GM12878 (cell line): ENCODE results near the gene DNPEP. TPM values are rescaled to one million over a fixed set of nuclear protein-coding genes. Genes with fewer than 3 reads are reported as not detected.

Source experiments
- ATAC-seq: fragments of 200-7000 bp; cut with Tn5 transposase; 3 replicates; pipeline ENCODE4 v1.9.1; 2020; ENCODE audit warnings: mild to moderate bottlenecking, moderate library complexity
- BruUV-seq: library from RNA; stranded (reverse); fragments of 400-500 nt; replicated peaks from 2 replicates; lab custom pipeline; 2021; lab: Mats Ljungman, UMichigan
- CTCF ChIA-PET: fragments of 300-600 bp; sonication (Branson Sonifier 250); formaldehyde crosslinking; extraction: SDS; loops from one replicate; lab custom pipeline; 2021; ENCODE audit warnings: inconsistent platforms; lab: Yijun Ruan, JAX
- POLR2A ChIA-PET: fragments of 350-600 bp; formaldehyde crosslinking; extraction: SDS; loops from one replicate; lab custom pipeline; 2021; ENCODE audit warnings: inconsistent platforms; lab: Charles Lee
- RAD21 ChIA-PET: fragments of 300-600 bp; sonication (Branson Sonifier 250); formaldehyde crosslinking; loops from one replicate; lab custom pipeline; 2023; ENCODE audit warnings: antibody characterized with exemption; ENCODE audit not compliant: unreplicated experiment; lab: Charles Lee
- SMC1A ChIA-PET: fragments of 300-600 bp; sonication (Branson Sonifier 250); formaldehyde crosslinking; loops from one replicate; lab custom pipeline; 2023; ENCODE audit not compliant: unreplicated experiment, uncharacterized antibody; lab: Charles Lee
- DNase-seq: peaks from one replicate; pipeline ENCODE4 v3.0.0-alpha.2; 2011; ENCODE audit warnings: low read depth, low spot score
- FAIRE-seq: peaks from 3 replicates; lab custom pipeline; 2011; peaks lifted over from hg19 to GRCh38; lab: Jason Lieb, UNC
- H2AFZ ChIP-seq: 2 replicates; pipeline ENCODE4 v1.6.0; 2011; ENCODE audit warnings: low read depth, low read length, control low read depth; ENCODE audit not compliant: control insufficient read depth
- H3K27ac ChIP-seq: 2 replicates; pipeline ENCODE4 v1.5.1; 2011; ENCODE audit warnings: control low read depth; ENCODE audit not compliant: control insufficient read depth, insufficient read depth
- H3K27me3 ChIP-seq, 2 experiments: replicated peaks in 1 of 2; 2 replicates each; pipeline versions ENCODE4 v1.6.0 to v1.6.1; 2011; ENCODE audit warnings: low read length in 1 of 2; ENCODE audit not compliant: control insufficient read depth in 2 of 2, insufficient read depth in 2 of 2
- H3K36me3 ChIP-seq, 2 experiments: 2 replicates each; pipeline ENCODE4 v1.5.1; 2011; ENCODE audit warnings: low read length in 1 of 2; ENCODE audit not compliant: control insufficient read depth in 2 of 2, insufficient read depth in 2 of 2
- H3K4me1 ChIP-seq: 2 replicates; pipeline ENCODE4 v1.6.1; 2011; ENCODE audit warnings: mild to moderate bottlenecking, low read length, moderate library complexity, mixed read lengths; ENCODE audit not compliant: control insufficient read depth, insufficient read depth
- H3K4me2 ChIP-seq: 2 replicates; pipeline ENCODE4 v1.6.0; 2011; ENCODE audit warnings: control low read depth; ENCODE audit not compliant: control insufficient read depth, insufficient read depth
- H3K4me3 ChIP-seq: fragments of 200-600 bp; sonication (generic); 2 replicates; pipeline ENCODE4 v1.5.1; 2016
- H3K79me2 ChIP-seq: 2 replicates; pipeline ENCODE4 v1.6.0; 2011; ENCODE audit warnings: low read length; ENCODE audit not compliant: control insufficient read depth, insufficient read depth
- H3K9ac ChIP-seq: 2 replicates; pipeline ENCODE4 v1.8.0; 2011; ENCODE audit warnings: low read length, control low read depth, mixed read lengths; ENCODE audit not compliant: control insufficient read depth, insufficient read depth
- H3K9me3 ChIP-seq: replicated peaks from 3 replicates; pipeline ENCODE4 v1.5.1; 2011; ENCODE audit warnings: mild to moderate bottlenecking, low read length; ENCODE audit not compliant: control insufficient read depth, insufficient read depth
- H4K20me1 ChIP-seq: 2 replicates; pipeline ENCODE4 v1.6.0; 2011; ENCODE audit not compliant: control insufficient read depth, insufficient read depth
- ATF7 ChIP-seq: fragments of 450-650 bp; IDR thresholded peaks from 2 replicates; pipeline ENCODE4 v1.6.1; 2016; ENCODE audit warnings: low read depth, mild to moderate bottlenecking
- CBX5 ChIP-seq: sonication (generic); IDR thresholded peaks from 2 replicates; pipeline ENCODE4 v1.6.1; 2016; ENCODE audit warnings: low read depth, moderate library complexity, mild to moderate bottlenecking, inconsistent platforms
- CHD2 ChIP-seq: IDR thresholded peaks from 2 replicates; pipeline ENCODE4 v1.6.1; 2011; ENCODE audit warnings: low read depth, low read length, improper control_type of control experiment, borderline replicate concordance
- PAX8 ChIP-seq: fragments of 450-650 bp; IDR thresholded peaks from 2 replicates; pipeline ENCODE4 v1.6.1; 2017; ENCODE audit warnings: mild to moderate bottlenecking, moderate library complexity
- POLR2AphosphoS5 ChIP-seq: IDR thresholded peaks from 2 replicates; pipeline ENCODE4 v1.6.1; 2011; ENCODE audit warnings: mild to moderate bottlenecking, low read length, inconsistent platforms
- RCOR1 ChIP-seq: conservative IDR thresholded peaks from 2 replicates; pipeline ENCODE4 v1.6.1; 2012; ENCODE audit warnings: low read depth, low read length, improper control_type of control experiment
- SMAD1 ChIP-seq: fragments of 450-650 bp; IDR thresholded peaks from 2 replicates; pipeline ENCODE4 v1.6.1; 2018; ENCODE audit warnings: mild to moderate bottlenecking, low read depth; ENCODE audit not compliant: partially characterized antibody
- ZNF622 ChIP-seq: fragments of 450-650 bp; IDR thresholded peaks from 2 replicates; pipeline ENCODE4 v1.6.1; 2017; ENCODE audit warnings: mild to moderate bottlenecking, inconsistent platforms
- WGBS: methylation state at CpG from one replicate; pipeline ENCODE4 v1.1.6; 2016; ENCODE audit warnings: low lambda C conversion rate; ENCODE audit not compliant: insufficient replicate concordance, insufficient coverage; ENCODE audit errors: missing lambda C conversion rate; 5-methylcytosine and 5-hydroxymethylcytosine counted together
- in situ Hi-C: fragments of 300-500 bp; cut with MboI; formaldehyde crosslinking; loops from 9 replicates; pipeline ENCODE4 v1.14.3; 2018; ENCODE audit warnings: mixed read lengths
- intact Hi-C: fragments of 100-400 bp; cut with micrococcal nuclease; formaldehyde crosslinking; loops from one replicate; pipeline ENCODE4 v1.14.2; 2022; ENCODE audit not compliant: unreplicated experiment
- polyA plus RNA-seq, 11 experiments: library from polyadenylated mRNA; depleted of rRNA in 4 of 11; unstranded in 6 of 11; stranded (reverse) in 5 of 11; fragments of >200 nt; fragmentation: Nextera tagmentation in 4 of 11; fragmentation: Illumina TruSeq in 1 of 11; extraction: Ambion mirVana in 4 of 11; extraction: Trizol in 1 of 11; gene quantifications; 1 replicate in 1 of 11; 2 replicates in 10 of 11; pipeline versions ENCODE4 v1.2.1 to v1.2.3, GENCODE V29; 2011 to 2016; ENCODE audit warnings: inconsistent platforms in 2 of 11, missing spikeins in 2 of 11, low read depth in 1 of 11
- total RNA-seq, 4 experiments: library from RNA; depleted of rRNA in 3 of 4; stranded (reverse); fragments of >200 nt in 3 of 4; fragmentation: Illumina TruSeq in 1 of 4; extraction: Trizol in 1 of 4; gene quantifications; 2 replicates each; pipeline versions ENCODE4 v1.2.1 to v1.2.3, GENCODE V29; 2013 to 2021
- TF ChIP-seq, protein P1 (sequence below): fragments of 450-650 bp; IDR thresholded peaks from 2 replicates; pipeline ENCODE4 v1.6.1; 2017; ENCODE audit warnings: borderline replicate concordance
- TF ChIP-seq, protein P2 (sequence below): IDR thresholded peaks from 2 replicates; pipeline ENCODE4 v1.6.1; 2012; ENCODE audit warnings: improper control_type of control experiment, low read depth, low read length; ENCODE audit not compliant: insufficient replicate concordance

Gene DNPEP
- total and polyA plus RNA-seq, 10 of the 15 experiments (the other 5 are each of a cell fraction or from before 2014, with no cell fraction given), result 33.1 to 82.0 (median 64.1) TPM

DNA sequence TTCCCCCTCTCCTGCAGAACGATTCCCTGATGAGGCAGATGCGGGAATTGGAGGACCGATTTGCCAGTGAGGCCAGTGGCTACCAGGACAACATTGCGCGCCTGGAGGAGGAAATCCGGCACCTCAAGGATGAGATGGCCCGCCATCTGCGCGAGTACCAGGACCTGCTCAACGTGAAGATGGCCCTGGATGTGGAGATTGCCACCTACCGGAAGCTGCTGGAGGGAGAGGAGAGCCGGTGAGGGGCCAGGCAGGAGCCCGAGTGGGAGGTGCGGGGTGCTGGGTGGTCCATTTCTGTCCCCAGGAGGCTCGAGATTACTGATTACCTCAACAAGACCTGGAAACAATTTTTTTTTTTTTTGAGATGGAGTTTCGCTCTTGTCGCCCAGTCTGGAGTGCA, 33.6 kb upstream of the DNPEP start:
- Histone ChIP-seq H3K27ac (no peak overlapping the region), H3K27me3 (peaks cover 0 to 2% of the 10 kb centered on the region in 2 experiments; a peak in 2 of 4 replicates), H3K4me1 (no peaks in the 10 kb centered on the region), H3K9ac (no peak overlapping the region), H3K79me2 (no peaks in the 10 kb centered on the region), H3K36me3 (no peaks in the 10 kb centered on the region), H2AFZ (no peak overlapping the region), H4K20me1 (no peaks in the 10 kb centered on the region)
- no peak for ATAC-seq
- in situ Hi-C loops, result no loop called here
- SMC1A ChIA-PET, result no interaction called here
- BruUV-seq, result no TSS peak
- no peak for TF ChIP-seq SMAD1
- TF ChIP-seq CBX5, result no peak
- TF ChIP-seq, all 136 proteins: peak for 0
- Histone ChIP-seq H3K9me3 (no peaks in the 10 kb centered on the region), H3K4me3 (no peak overlapping the region), H3K4me2 (no peak overlapping the region)
- WGBS, result 55% methylated on average over 17 of the region's 17 CpGs
- FAIRE-seq (no peak), DNase-seq (no peak)
- CTCF ChIA-PET, result no interaction called here
- RAD21 ChIA-PET, result no interaction called here
- intact Hi-C loops, result no loop called here
- POLR2A ChIA-PET, result no interaction called here

DNA sequence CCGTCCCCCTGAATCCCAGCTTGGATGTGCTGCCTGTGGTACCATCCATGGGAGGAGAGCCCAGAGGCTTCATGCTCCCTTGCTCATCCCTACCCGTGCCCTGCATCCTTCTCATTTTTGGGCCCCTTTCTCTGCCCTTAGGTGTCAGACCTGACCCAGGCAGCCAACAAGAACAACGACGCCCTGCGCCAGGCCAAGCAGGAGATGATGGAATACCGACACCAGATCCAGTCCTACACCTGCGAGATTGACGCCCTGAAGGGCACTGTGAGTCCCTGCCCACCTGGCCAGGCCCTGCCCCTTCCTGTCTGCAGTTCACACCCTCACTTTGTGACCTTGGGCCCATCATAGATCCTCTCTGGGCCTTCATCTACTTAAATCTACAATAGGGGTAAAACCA, 33.0 kb upstream of the DNPEP start:
- 42% methylated on average over 8 of the region's 8 CpGs for WGBS
- TF ChIP-seq ZNF622 (no peak), CHD2 (no peak), ATF7 (no peak), PAX8 (no peak), POLR2AphosphoS5 (no peak), RCOR1 (no peak)
- TF ChIP-seq, protein P1, sequence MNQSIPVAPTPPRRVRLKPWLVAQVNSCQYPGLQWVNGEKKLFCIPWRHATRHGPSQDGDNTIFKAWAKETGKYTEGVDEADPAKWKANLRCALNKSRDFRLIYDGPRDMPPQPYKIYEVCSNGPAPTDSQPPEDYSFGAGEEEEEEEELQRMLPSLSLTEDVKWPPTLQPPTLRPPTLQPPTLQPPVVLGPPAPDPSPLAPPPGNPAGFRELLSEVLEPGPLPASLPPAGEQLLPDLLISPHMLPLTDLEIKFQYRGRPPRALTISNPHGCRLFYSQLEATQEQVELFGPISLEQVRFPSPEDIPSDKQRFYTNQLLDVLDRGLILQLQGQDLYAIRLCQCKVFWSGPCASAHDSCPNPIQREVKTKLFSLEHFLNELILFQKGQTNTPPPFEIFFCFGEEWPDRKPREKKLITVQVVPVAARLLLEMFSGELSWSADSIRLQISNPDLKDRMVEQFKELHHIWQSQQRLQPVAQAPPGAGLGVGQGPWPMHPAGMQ, result no peak
- TF ChIP-seq, protein P2, sequence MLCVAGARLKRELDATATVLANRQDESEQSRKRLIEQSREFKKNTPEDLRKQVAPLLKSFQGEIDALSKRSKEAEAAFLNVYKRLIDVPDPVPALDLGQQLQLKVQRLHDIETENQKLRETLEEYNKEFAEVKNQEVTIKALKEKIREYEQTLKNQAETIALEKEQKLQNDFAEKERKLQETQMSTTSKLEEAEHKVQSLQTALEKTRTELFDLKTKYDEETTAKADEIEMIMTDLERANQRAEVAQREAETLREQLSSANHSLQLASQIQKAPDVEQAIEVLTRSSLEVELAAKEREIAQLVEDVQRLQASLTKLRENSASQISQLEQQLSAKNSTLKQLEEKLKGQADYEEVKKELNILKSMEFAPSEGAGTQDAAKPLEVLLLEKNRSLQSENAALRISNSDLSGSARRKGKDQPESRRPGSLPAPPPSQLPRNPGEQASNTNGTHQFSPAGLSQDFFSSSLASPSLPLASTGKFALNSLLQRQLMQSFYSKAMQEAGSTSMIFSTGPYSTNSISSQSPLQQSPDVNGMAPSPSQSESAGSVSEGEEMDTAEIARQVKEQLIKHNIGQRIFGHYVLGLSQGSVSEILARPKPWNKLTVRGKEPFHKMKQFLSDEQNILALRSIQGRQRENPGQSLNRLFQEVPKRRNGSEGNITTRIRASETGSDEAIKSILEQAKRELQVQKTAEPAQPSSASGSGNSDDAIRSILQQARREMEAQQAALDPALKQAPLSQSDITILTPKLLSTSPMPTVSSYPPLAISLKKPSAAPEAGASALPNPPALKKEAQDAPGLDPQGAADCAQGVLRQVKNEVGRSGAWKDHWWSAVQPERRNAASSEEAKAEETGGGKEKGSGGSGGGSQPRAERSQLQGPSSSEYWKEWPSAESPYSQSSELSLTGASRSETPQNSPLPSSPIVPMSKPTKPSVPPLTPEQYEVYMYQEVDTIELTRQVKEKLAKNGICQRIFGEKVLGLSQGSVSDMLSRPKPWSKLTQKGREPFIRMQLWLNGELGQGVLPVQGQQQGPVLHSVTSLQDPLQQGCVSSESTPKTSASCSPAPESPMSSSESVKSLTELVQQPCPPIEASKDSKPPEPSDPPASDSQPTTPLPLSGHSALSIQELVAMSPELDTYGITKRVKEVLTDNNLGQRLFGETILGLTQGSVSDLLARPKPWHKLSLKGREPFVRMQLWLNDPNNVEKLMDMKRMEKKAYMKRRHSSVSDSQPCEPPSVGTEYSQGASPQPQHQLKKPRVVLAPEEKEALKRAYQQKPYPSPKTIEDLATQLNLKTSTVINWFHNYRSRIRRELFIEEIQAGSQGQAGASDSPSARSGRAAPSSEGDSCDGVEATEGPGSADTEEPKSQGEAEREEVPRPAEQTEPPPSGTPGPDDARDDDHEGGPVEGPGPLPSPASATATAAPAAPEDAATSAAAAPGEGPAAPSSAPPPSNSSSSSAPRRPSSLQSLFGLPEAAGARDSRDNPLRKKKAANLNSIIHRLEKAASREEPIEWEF, result no peak

More for the DNA sequence above, 33.0 kb upstream of the DNPEP start:
- FAIRE-seq (no peak), DNase-seq (no peak), ATAC-seq (no peak)
- H3K27me3 ChIP-seq, result peaks cover 0 to 2% of the 10 kb centered on the region in 2 experiments; a peak in 2 of 4 replicates
- no TSS peak for BruUV-seq
- H3K4me1 ChIP-seq, result no peaks in the 10 kb centered on the region
- no peak overlapping the region for H3K4me2 ChIP-seq
- no peaks in the 10 kb centered on the region for H4K20me1 ChIP-seq
- no peak overlapping the region for H2AFZ ChIP-seq
- H3K4me3 ChIP-seq, result no peak overlapping the region
- intact Hi-C loops (no loop called here), in situ Hi-C loops (no loop called here)
- CTCF ChIA-PET, result no interaction called here
- H3K9ac ChIP-seq, result no peak overlapping the region
- no peaks in the 10 kb centered on the region for H3K36me3 ChIP-seq
- RAD21 ChIA-PET, result no interaction called here
- H3K79me2 ChIP-seq, result no peaks in the 10 kb centered on the region
- H3K9me3 ChIP-seq, result no peaks in the 10 kb centered on the region
- SMC1A ChIA-PET, result no interaction called here
- H3K27ac ChIP-seq, result no peak overlapping the region
- POLR2A ChIA-PET, result no interaction called here
